Panc1 (cell line): ENCODE measurements around the gene AMMECR1L.

Source experiments
- CTCF ChIP-seq: fragments of 450-650 bp; IDR thresholded peaks from 2 replicates; pipeline ENCODE4 v1.5.1; 2017; ENCODE audit warnings: mild to moderate bottlenecking
- POLR2AphosphoS5 ChIP-seq: IDR thresholded peaks from 2 replicates; pipeline ENCODE4 v1.6.1; 2012; ENCODE audit warnings: mild to moderate bottlenecking, low read depth, low read length, moderate library complexity
- REST ChIP-seq, 2 experiments: IDR thresholded peaks; 2 replicates each; pipeline ENCODE4 v1.6.1; 2011 to 2012; ENCODE audit warnings: low read depth in 2 of 2, control low read depth in 1 of 2, low read length in 1 of 2, mild to moderate bottlenecking in 1 of 2, moderate library complexity in 1 of 2; ENCODE audit not compliant: insufficient read depth in 1 of 2
- SIN3A ChIP-seq: IDR thresholded peaks from 2 replicates; pipeline ENCODE4 v1.6.1; 2012; ENCODE audit warnings: low read depth, mild to moderate bottlenecking, low read length, moderate library complexity, borderline replicate concordance; ENCODE audit not compliant: insufficient read depth
- TCF7L2 ChIP-seq: IDR thresholded peaks from 2 replicates; pipeline ENCODE4 v1.6.1; 2011; ENCODE audit warnings: mild to moderate bottlenecking, low read depth, low read length, inconsistent platforms

- no peak for TF ChIP-seq CTCF
- TF ChIP-seq REST (IDR thresholded peaks at IDR 0.05; ENCODE audit: insufficient read depth in 1 of 2, low read depth in 2 of 2, low read length in 1 of 2), result no peak
- no peak for TF ChIP-seq POLR2AphosphoS5
- no peak for TF ChIP-seq SIN3A
- no peak for TF ChIP-seq TCF7L2
These were observed 24.7 kb upstream of the AMMECR1L start for GRCh38 chr2:127910415-127910814.
